ENCODE measurements around the gene GALNTL6.

Gene GALNTL6
- 0 to 0.32 (median 0.09) reads per million in 18 experiments for total RNA-seq

DNA sequence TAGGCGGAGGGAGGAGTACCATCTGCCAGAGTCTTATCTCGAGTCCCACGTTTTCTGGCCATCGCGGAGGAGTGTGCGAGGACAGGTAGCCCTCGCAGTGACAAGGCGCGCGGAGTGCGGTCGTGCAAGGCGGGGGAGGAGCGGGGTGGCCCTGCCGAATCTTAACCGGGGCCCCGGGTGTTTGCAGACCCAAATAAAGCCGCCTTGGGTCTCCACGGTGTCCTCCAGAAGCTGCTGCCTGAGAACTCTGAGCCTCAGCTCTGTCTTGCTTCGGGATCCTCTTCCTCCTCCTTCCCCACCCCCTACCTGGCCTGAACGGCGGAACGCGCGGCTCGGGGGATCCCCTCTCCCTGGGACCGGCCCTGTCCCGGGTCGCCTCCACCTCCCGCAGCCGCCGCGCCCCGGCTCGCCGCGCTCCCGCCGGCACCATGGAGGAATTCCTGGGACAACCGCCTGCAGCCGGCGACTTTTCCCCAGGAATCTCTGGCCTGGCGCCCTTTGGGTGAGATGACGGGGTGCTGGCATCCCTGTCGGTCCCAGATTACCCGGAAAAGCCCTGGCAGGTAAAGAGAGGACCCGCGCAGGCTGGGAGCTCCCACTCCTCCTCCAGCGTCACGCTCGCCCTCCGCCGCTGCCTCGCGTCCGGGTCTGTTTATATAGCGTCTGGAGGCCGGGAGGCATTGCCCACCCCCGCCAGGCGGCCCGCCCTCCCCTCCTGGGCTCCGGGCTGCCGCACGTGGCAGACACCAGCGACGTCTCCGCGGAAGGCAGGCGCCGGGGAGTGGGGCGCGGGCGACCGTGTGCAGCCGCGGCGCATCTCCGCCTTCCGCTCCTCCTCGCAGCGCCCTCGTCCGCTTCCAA is at the start of gene GALNTL6:
Gene GALNTL6 (plus strand): TSS at position 740 of the 861 bp plus-strand sequence.
- no peak for DNase-seq

DNA sequence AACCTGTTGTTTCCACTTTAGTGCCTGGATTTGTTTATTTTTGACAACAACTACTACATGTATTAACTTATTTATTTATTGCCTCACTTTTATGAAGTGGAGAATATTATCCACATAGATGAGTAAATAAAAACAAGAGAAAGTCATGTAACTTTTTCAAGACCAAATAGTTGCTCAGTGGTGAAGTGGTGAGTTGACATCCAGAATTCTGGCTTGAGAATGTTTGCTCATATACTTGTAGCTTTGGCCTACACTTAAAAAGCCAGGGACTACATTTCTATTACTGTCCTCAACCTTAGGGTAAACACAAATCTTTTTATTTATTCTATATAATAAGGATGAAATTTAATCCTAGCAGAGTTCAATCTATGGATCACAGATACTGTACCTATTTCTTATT is 47.7 kb upstream of the GALNTL6 start:
- DNase-seq: no peak

DNA sequence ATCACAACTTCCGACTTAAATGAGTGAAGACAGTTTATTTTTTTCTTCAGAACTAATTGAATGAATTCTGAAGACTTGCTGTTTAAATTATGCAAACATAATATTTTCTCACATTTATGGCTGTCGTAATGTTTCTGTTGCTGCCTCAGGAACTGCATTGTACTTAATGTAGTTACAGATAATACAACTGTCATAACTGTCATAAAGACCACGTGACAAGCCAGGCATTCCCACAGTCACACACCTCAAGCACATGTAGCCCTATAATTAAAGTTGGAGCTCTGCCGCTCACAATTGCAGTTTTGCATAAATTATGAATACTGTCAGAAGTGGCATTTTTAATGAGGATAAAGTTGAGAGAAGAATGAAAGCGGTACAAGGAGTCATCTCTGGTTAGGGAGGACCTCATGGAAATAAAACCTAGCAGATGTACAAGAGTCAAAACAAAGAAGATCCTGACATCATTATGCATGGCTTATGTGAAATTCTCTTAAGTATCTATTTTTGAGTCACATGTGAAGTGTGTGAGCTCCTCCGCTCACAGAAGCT is 38.5 kb upstream of the GALNTL6 start:
- no peak for DNase-seq

DNA sequence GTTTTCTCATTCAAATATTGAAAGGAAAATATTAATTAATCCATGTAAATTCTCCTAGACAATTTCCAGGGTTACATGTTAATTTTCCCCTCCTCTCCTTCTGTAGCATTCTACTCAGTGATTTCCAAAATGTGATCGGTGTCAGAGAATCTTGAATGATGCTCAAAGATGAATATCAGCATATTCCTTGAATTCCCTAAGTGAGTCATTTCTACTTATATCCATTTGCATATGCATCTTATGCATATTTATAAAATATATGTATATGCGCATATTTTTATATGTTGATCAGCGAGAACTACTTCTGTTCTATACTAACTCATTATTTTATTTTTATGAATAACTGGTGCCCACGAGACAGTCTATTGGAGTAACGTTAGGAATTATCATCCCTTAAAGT is 33.9 kb upstream of the GALNTL6 start:
- DNase-seq: no peak

DNA sequence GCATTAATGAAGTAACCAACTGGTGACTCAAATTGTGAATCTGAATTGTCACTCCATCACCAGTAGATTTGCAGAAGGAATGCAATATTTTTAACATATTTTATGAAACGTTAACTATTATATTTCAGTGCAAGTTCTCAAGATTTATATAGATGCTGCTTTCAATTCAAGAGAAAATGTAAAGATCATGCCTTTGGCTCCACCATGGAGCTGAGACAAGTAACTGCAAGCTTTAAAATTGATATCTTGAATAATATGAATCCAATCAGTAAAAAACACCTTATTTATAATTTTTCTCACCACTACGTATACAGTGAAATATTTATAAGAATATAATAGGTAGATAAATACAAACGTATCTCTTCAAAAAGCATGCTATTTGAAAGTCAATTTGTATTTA is 27.8 kb upstream of the GALNTL6 start:
- DNase-seq: no peak

DNA sequence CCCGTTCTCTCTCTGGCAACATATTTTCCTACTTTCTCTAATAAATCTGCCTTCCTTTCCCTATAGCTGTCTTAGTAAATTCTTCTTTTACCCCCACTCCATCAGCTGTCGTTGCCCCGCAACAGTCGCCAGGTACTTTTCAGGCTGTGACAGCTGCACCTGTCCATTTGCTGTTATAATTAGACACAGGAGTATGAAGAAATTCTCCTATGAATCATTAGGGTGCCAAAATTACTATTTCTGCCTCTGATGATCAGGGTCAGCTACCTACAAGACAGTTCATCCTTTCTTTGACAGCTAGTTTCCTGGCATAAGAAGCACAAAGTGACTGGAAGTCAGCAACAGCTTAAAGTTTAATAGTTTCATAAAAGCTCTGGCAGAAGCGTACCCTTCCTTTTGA is 19.5 kb upstream of the GALNTL6 start:
- no peak for DNase-seq

DNA sequence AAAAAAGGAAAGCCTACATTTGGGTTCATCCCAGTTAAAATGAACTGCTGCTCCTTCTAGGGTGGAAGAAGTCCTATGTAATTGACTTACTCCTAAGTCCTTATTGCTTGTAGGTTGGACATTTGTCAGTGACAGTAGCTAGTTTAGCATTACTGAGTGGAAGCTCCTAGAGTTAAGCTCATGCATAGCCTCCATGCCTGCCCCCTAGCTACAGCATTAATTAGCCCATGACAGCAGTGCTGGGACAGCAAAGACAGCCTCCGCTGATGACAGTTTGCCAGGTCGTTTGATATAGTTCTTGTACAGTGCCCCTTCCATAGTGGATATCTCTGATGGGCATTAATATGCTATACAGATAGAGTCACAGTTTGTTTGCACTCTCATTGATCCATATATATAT is 18.7 kb upstream of the GALNTL6 start:
- no peak for DNase-seq

DNA sequence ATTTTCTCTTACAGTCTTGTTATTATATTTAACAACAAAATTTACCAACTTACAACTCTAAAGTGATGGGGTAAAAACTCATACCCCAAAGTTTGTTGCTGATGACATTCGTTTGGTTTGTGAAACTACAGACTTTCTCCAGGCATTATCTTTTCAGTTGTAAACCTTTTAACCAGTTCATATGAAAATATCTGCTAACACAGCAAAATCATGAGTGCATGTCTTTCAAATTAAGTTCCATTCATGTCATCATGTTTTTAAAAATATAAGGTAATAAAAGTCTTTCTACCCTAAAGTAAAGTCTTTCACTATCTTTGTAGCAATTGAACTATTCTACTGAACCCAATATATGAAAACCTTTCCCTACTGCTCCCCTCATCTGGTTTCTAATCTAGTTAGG is 3.4 kb upstream of the GALNTL6 start:
- no peak for DNase-seq

DNA sequence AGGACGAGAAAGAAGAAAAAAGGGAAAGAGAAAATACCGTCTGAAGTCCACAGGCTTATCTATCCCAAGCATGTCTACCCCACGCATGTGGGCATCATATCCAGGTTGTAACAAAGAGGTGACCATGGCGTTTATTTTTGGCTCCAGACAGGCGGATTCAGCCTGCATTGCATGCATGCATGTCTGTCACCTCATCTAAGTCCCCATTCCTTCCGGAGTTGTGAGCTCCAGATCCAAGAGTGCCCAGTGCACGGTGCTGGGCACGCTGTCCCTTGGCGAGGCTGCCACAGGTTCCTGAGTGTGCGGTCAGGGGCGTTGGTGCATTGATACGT is 905 bp upstream of the GALNTL6 start:
- DNase-seq: no peak

DNA sequence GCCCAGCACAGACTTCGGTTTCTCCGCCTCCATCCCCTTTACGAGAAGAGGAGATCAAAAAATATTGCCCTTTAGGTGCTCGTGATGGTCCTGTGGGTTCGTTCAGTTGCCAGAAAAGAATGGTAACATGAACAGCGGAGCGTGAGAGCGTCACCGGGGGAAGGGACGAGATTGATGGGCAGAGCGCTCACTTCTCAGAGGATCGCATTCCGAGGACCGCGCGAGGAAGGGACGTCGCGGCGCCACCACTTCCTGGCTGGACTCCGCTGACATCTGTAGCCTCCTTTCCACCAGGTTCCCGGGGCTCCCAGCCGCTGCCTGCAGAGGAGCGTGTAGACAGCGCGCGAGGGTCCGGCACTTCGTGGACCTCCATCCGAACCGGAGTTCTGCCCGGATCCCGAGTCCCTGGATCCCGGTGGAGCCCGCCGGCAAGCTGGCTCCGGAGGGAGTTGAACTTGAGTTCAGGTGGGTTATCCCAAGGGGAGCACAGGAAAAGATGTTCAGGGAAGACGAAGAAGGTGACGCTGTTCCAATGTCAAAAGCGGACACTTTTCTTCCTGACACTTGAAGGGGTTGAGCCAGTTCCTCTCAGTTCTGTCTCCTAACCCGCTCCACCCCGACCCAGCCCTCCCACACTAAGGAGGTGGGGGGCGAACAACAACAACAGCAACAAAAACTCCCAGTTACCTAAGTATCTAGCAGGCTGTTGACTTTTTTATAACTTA is 484 bp downstream of the GALNTL6 start:
- no peak for DNase-seq

DNA sequence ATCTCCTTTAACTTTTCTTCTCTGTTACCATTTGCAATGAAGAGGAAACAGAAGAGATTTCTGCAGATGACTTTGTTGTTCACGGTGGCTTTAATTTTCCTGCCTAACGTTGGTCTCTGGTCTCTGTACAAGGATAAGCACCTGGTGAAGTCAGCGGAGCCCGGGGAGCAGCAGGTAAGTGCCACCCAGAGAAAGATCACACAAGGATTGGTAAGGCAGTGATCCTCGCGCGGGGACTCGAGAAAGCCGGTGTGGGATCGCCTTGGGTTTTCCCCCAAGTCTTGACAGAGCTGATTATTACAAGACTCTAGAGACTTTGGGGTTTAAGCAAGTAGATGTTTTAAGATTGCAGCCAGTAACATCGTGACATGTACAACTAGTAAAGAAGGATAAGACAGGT is 1.3 kb downstream of the GALNTL6 start:
- no peak for DNase-seq

DNA sequence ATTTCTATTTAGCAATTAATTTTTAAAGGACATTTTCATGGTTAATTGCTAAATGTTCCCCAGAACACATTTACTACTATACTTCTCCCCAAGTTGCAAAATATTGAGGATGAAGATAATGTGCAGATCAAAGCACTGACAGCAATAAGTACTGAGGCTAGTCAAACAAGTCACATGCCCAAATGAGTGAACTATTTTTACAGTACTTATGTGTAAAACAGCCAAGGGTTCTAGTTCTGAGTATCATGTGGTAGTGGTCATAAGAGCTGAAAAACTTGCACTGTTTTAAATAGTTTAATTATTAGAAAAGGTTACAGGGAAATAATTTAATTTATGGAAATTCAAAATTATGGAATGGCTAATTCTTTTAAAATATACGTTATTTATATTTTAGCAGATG is 3.8 kb downstream of the GALNTL6 start:
- no peak for DNase-seq

DNA sequence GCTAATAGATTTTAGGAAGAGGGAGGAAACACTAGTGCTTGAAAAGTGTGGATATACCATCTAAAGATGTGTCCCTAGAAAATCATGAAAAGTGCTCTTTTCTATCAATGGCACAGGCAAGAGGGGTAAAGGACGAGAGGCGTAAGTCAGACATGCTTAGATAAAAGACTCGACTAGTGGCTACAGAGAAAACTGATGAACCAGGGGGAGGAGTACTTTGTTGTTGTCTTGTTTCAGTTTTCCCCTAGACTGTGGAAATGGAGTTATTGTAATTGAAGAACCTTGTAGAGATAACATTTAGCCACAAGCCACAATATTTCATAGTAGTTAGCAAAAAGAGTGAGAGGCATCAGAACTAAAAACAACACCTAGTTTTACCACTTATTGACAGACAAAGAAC is 21.4 kb downstream of the GALNTL6 start:
- no peak for DNase-seq

DNA sequence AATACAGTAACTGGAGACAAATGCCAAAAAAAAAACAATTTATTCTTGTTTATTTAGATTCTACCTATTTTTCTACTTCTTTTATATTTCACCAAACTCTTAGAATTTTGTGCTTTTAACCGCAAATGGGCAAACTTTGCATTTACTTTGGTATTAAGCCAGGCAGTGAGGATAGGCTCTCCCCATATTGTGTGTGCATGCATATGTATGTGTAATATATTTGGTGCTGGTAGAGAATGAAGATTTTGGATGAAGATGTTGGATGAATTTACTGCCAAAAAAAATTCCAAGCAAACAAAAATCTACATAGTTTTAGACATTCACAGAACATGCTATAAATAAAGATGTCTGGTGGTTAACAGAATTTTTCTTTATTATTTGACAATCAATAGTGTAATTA is 30.3 kb downstream of the GALNTL6 start:
- no peak for DNase-seq

DNA sequence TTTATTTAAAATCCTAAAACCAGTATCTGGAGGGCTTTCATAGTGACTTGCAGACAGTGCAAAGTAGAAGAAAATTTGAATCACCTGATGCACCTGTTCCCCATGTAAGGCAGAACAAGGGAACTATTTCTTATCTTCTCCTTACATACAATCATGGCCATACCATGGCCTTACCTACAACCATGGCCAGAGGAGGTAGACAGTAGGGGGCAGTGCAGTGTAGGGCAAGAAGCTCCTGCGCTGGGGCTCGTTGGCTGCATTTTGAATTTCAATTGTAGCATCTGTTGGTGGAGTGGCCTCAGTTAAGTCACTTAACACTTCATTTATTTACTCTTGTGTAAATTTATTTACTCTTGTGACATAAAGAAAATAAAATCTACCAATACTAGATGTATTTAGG is 33.0 kb downstream of the GALNTL6 start:
- peak; percentile 21 to 30 for DNase-seq

DNA sequence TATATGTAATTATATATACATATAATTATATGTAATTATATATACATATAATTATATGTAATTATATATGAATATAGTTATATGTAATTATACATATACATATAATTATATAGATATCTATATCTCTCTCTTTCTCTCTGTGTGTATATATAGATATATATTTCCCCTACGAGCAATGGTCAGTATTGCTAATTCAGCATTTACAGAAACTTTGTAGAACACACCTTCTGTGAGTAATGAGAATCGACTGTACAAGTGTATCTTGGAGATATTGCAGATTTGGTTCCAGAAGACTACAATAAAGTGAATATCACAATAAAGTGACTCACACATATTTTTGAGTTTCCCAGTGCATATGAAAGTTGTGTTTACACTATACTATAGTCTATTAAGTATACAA is 33.7 kb downstream of the GALNTL6 start:
- DNase-seq: no peak

DNA sequence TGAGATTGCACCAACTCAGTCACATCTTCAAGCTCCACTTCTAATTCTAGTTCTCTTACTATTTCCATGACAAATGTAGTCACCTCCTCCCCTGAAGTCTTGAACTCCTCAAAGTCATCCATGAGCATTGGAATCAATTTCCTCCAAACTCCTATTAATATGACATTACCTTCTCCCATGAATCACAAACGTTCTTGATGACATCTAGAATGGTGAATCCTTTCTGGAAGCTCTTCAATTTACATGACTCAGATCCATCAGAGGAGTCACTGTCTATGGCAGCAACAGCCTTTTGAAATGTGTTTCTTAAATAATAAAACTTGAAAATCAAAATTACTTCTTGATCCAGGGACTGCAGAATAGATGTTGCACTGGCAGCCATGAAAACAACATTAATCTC is 34.5 kb downstream of the GALNTL6 start:
- no peak for DNase-seq

DNA sequence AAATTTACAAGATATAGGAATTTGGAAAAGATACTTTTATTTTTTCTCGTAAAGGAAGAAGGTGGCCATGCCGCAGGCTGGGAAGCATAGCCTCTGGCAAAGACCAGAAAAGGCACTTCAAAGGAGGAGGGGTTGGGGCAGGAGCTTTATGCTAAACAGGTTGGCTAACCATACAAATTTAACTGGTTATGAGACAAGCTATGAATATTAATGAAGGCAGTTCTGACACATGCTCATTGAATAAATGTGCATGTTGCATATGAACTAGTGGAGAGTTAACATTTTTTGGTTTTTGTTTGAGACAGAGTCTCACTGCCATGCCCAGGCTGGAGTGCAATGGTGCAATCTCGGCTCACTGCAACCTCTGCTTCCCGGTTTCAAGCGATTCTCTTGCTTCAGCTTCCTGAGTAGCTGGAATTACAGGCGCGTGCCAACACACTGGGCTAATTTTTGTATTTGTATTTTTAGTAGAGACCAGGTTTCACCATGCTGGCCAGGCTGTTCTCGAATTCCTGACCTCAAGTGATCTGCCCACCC is 36.5 kb downstream of the GALNTL6 start:
- DNase-seq: no peak

DNA sequence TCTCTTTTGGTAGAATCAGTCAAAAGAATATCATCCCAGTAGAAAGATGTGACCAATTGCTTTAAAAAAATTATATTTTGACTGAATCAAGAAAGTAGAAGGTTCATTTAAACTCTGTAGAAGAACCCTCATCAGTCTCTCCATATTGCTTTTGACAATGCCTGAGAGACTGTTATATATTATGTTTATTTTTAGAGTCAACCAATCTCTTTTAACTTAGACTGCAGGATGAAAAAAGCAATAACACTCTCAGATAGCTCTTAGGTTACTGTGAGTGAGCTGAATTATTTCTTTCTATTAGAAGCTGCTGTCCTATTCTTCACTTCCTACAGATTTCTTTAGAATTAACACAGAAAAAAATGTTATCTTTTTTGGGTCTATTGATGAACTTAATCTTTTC is 38.1 kb downstream of the GALNTL6 start:
- no peak for DNase-seq

DNA sequence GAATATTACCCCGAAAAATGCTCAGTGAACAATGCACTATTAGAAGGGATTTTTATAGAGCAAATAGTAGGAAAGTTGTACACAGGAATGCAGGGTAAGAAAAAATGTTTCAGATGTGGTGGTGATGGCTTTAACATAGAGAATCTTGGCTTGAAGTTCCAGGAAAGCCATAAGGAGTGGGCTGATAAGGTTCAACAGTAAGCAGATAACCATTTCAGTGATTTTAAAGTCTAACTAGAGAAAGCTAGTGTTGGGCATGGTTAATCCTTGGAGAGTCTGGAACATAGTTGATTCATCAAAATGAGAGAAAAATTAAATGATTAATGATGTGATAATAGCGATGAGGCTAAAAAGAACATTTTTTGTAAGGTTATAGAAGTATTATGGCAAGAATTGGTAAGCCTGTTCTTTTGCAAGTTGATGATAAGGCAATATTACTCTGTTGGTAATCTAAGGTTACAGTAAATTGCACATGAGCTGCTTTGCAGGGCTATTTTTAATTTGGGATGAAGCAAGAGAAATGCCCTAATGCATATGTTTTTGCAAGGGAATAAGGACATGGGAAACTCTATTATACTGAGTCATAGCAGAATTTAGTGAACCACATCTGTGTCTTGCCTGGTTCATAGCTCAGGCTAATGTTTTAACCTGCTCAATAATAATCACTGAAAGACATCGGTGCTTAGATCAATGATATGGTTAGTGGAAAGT is 44.3 kb downstream of the GALNTL6 start:
- no peak for DNase-seq

DNA sequence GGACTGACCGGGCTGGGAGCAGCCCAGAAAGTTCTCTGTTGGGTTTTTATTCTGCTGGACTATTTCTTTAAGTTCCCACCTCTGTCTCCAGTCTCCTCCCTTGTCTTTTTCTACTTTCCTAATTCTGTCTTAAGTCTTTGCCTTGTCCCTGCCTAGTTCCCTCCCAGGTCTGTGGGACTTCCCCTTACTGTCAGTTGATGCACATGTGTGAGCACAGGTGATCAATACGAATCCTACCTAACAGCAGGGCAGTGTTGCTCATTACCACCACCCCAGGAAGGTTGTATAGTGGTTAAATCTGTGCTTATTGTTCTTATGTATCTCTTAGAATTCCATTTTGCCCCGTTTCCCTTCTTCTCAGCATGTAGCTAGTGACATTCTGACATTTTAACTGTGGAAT is 62.1 kb downstream of the GALNTL6 start:
- DNase-seq: no peak

DNA sequence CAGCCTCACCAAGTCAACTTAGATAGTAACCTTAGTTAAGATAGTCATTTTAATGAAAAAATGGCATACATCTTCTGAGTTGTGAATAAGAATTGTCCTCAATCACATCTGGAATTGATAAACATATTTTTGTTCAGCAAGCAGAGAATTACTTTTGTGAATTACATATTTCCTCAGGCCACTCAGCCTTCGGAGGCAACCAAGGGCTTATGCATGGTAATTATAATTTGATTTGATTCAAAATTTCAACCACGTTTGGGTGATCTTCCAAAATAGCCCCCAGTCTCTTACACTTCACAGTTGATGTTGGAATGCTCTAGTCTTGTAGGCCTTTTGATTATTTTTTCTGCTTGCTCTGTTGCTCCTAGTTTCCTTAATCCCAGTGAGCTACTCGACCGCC is 63.4 kb downstream of the GALNTL6 start:
- no peak for DNase-seq

DNA sequence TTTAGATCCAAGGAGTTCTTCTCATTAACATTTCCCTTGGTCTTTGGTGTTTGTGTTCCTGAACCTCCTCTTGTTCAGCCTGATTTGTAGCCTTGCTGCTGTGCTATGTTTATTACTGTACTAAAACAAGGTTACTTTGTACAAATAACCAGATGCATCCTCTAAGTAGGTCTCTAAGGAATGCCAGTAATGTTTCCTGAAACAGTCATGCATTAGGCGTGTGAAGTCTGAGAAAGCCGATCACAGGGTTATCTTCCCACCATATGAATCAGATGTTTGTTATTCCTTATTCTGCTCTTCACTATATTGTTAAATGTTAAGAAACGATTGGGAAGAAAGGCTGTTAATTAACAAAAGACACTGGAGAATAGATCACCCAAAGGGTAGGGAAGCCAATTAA is 66.9 kb downstream of the GALNTL6 start:
- no peak for DNase-seq
